Left renal pelvis (tissue), 4 donors: Measurements from ENCODE around the gene TOMM70. TPM values are rescaled to one million over a fixed set of nuclear protein-coding genes. Genes with fewer than 3 reads are reported as not detected.
A peak's percentile ranks its signal among the peaks of the same experiment; 100 is the strongest.
"Not testable (repeated sequence)": the region's sequence is repeated elsewhere in the genome, so short reads cannot be mapped to it uniquely, and the experiment has no call there.

Experiments used
- DNase-seq, 4 donors: peaks; one replicate each; pipeline ENCODE4 v3.0.0-alpha.2; 2013; ENCODE audit warnings: low read depth in 4 of 4, low spot score in 3 of 4
- polyA plus RNA-seq, 4 donors: library from polyadenylated mRNA; unstranded; fragments of 120-200 nt; gene quantifications; one replicate each; pipeline ENCODE4 v1.2.1, GENCODE V29; 2013; ENCODE audit not compliant: insufficient read length in 4 of 4

TOMM70 gene
- polyA plus RNA-seq, 4 donors, result 53.0 to 75.0 (median 70.3) TPM

GRCh38 chr3:100330651-100331050 lies 70.2 kb downstream of the TOMM70 start:
- no peak for DNase-seq

GRCh38 chr3:100329800-100330489 lies 70.9 kb downstream of the TOMM70 start:
- DNase-seq, result no peak

- not testable (repeated sequence) for DNase-seq
Measured at GRCh38 chr3:100327377-100327776, 73.5 kb downstream of the TOMM70 start.

- DNase-seq, result no peak
Measured at GRCh38 chr3:100325827-100326226, 75.1 kb downstream of the TOMM70 start.

GRCh38 chr3:100324044-100324443 lies 76.8 kb downstream of the TOMM70 start:
- no peak for DNase-seq

- no peak for DNase-seq
Measured at GRCh38 chr3:100319951-100320350, 80.9 kb downstream of the TOMM70 start.

GRCh38 chr3:100317912-100318311 lies 83.0 kb downstream of the TOMM70 start:
- DNase-seq, result no peak

GRCh38 chr3:100316641-100317069 lies 84.2 kb downstream of the TOMM70 start:
- DNase-seq, result peak in 1 of 4 donors; percentile 26

Other genes starting within 250 kb of the TOMM70 start
- 10 to 100 TPM; 38.0 to 45.6 (median 39.6) TPM for gene TBC1D23, start 140.1 kb downstream of the TOMM70 start, polyA plus RNA-seq
- gene NIT2, start 66.3 kb downstream of the TOMM70 start, polyA plus RNA-seq, result 100 to 1,000 TPM in 2 of 4 donors, 10 to 100 TPM in 2; 41.5 to 119 (median 101) TPM
- gene LNP1, start 450 bp upstream of the TOMM70 start, polyA plus RNA-seq, result 10 to 100 TPM in 1 of 4 donors, 1 to 10 TPM in 3; 6.9 to 10.6 (median 9.2) TPM
- 10 to 100 TPM; 19.9 to 44.0 (median 27.7) TPM for gene TMEM45A, start 91.5 kb upstream of the TOMM70 start, polyA plus RNA-seq
- gene ADGRG7, start 208.5 kb upstream of the TOMM70 start, polyA plus RNA-seq, result under 1 TPM in 2 of 4 donors, not detected in 2; 0.17 to 0.20 TPM